Liver (tissue), 3 donors: ENCODE measurements around the gene COL6A3.

ENCODE experiments used
- EGR1 ChIP-seq, 2 donors: IDR thresholded peaks; 2 replicates each; pipeline ENCODE4 v1.6.1; 2016 to 2018; ENCODE audit warnings: antibody characterized with exemption in 2 of 2, low read depth in 2 of 2
- JUND ChIP-seq, 2 donors: IDR thresholded peaks; 2 replicates each; pipeline ENCODE4 v1.6.1; 2016; ENCODE audit warnings: antibody characterized with exemption in 2 of 2
- SP1 ChIP-seq: IDR thresholded peaks from 2 replicates; pipeline ENCODE4 v1.6.1; 2018; ENCODE audit warnings: antibody characterized with exemption, mild to moderate bottlenecking
- ZBTB33 ChIP-seq: IDR thresholded peaks from 2 replicates; pipeline ENCODE4 v1.6.1; 2016; ENCODE audit warnings: antibody characterized with exemption
- TF ChIP-seq, protein P1 (sequence below): fragments of 150-350 bp; IDR thresholded peaks from 2 replicates; pipeline ENCODE4 v1.5.1; 2017; ENCODE audit warnings: improper control_type of control experiment, low read depth, low read length; ENCODE audit not compliant: missing input control
- TF ChIP-seq, protein P2 (sequence below): IDR thresholded peaks from 2 replicates; pipeline ENCODE4 v1.6.1; 2016; ENCODE audit warnings: antibody characterized with exemption
- donor health status: healthy.
- donor health status: healthy.

DNA sequence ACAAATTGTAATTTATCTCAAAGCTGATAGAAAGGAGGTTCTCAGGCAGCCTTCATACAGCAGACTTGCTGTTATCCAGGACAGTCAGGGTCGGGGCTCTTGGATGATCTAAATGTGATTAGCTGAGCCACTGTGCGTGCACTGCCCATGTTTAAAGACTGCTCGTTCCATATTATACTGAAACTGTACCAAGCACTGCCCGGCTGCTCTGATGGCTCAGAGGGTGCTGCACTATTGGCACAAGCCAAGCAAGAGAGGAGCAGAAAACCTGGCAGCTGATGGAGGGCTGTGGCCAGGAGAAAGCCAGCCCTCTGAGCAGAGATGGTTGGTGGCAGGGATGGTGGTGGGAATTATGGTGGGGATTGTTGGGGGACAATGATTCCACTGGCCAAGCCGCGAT, 63.4 kb downstream of the COL6A3 start:
- TF ChIP-seq EGR1 (IDR thresholded peaks at IDR 0.05; ENCODE audit: low read depth in 2 of 2) (no peak), ZBTB33 (no peak), SP1 (no peak), JUND (IDR thresholded peaks at IDR 0.05) (no peak)
- TF ChIP-seq, protein P1, sequence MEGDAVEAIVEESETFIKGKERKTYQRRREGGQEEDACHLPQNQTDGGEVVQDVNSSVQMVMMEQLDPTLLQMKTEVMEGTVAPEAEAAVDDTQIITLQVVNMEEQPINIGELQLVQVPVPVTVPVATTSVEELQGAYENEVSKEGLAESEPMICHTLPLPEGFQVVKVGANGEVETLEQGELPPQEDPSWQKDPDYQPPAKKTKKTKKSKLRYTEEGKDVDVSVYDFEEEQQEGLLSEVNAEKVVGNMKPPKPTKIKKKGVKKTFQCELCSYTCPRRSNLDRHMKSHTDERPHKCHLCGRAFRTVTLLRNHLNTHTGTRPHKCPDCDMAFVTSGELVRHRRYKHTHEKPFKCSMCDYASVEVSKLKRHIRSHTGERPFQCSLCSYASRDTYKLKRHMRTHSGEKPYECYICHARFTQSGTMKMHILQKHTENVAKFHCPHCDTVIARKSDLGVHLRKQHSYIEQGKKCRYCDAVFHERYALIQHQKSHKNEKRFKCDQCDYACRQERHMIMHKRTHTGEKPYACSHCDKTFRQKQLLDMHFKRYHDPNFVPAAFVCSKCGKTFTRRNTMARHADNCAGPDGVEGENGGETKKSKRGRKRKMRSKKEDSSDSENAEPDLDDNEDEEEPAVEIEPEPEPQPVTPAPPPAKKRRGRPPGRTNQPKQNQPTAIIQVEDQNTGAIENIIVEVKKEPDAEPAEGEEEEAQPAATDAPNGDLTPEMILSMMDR, result no peak
- TF ChIP-seq, protein P2, sequence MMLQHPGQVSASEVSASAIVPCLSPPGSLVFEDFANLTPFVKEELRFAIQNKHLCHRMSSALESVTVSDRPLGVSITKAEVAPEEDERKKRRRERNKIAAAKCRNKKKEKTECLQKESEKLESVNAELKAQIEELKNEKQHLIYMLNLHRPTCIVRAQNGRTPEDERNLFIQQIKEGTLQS, result no peak
